AG10803 (cell line): ENCODE measurements around the gene HCCS.

Experiments used
- DNase-seq: peaks from one replicate; pipeline ENCODE4 v3.0.0; 2010; ENCODE audit warnings: low read depth
- H3K4me3 ChIP-seq: 2 replicates; pipeline ENCODE4 v1.5.1; 2011; ENCODE audit warnings: mild to moderate bottlenecking, low read length, control low read depth
- CTCF ChIP-seq: conservative IDR thresholded peaks from 2 replicates; pipeline ENCODE4 v1.5.1; 2011; ENCODE audit warnings: mild to moderate bottlenecking, low read length, control low read depth, inconsistent platforms

The HCCS gene

DNA sequence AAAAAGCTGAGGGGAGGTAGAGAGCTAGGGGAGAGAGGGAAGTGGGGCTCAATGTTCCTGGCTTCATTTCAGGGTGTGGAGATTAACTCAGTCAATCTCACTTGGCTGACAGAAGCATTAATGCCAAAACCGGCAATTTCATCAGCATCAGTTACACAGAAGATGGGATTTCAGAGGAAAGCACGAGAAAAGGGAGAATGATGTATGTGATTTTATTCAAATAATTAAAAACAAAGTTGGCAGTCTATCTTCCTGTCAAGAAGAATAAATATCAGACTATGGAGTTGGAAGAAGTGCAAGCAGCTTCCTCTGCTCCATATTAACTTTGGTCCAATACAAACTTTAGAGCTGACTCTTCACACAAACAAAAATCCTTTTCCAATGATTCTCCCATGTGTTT is 29.6 kb upstream of the HCCS start:
- peak; percentile 8 for DNase-seq
- H3K4me3 ChIP-seq = no peak overlapping the region
- TF ChIP-seq CTCF = no peak

DNA sequence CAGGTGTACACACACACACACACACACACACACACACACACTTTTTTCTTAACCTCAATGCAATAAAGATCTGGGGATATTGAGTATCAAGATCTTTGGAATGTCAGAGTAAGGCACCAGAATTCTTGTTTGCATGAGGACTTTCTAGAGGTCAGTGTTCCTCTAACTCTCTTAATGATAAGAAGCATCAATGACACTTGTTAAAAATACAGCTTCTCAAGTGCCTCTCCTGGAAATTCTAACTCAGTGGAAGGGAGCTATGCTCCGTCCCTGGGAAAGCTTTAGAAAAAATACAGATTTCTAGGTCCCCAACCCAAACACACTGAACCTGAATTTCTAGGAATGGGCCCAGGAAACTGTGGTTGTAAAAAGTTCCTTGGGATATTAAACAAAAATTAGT is 25.8 kb upstream of the HCCS start:
- no peak for TF ChIP-seq CTCF
- DNase-seq = no peak
- no peak overlapping the region for H3K4me3 ChIP-seq

GRCh38 chrX:11089802-11090201 is 21.3 kb upstream of the HCCS start:
- no peak for DNase-seq
- no peak overlapping the region for H3K4me3 ChIP-seq
- TF ChIP-seq CTCF = no peak

DNA sequence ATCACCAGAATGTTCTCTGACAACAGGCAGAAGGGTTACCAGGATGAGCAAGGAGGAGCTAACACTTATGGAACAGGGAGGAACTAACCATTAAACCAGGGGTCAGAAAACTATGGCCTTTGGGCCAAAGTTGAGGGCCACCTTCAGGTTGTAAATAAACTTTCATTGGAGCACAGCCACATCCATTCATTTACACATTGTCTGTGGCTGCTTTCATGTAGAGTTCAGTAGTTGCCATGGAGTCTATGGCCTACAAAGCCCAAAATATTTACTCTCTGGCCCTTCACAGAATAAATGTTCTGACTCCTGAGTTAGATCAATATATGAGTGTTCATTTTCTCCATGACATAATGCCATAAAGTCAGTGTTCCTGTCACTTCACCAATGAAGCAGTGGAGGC is 13.2 kb upstream of the HCCS start:
- no peak for DNase-seq
- TF ChIP-seq CTCF = no peak
- no peak overlapping the region for H3K4me3 ChIP-seq

DNA sequence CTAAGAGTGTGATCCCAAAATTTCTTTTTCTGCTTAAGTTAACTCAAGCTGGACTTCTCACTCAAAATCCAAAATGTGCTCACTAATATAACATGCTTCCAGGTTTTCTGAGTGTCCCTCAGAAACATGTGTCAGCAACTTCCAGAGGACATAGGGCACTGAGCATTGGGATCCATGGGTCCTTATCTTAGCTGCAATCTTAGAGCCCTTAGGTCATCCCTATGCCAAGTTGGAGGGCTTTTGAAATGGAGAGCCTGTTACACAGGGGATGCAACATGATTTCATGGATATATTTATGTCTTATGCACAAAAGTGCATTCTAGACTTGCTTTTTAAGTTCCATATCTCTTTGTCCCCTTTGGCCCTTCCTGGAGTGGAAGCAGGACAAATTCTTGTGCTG is 11.7 kb upstream of the HCCS start:
- DNase-seq = no peak
- no peak for TF ChIP-seq CTCF
- H3K4me3 ChIP-seq = no peak overlapping the region

GRCh38 chrX:11100281-11101035 is 10.7 kb upstream of the HCCS start:
- TF ChIP-seq CTCF = peak; percentile 60
- H3K4me3 ChIP-seq = no peak overlapping the region
- DNase-seq = peak; percentile 73

DNA sequence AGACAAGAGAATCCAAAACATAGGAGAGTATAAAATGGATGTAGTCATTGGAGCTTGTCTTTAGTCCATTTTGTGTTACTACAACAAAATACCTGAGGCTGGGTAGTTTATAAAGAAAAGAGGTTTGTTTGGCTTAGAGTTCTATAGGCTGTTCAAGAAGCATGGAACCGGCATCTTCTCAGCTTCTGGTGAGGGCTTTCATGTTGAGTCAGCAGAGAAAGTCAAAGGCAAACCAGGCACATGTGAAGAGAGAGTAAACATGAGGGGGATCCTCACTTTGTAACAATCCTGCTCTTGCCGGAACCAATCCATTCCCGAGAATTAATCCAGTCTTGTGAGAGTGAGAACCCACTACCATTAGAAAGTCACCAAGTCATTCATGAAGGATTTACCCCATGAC is 8.1 kb upstream of the HCCS start:
- no peak for TF ChIP-seq CTCF
- no peak overlapping the region for H3K4me3 ChIP-seq
- no peak for DNase-seq
